GM23248 (cell line): Measurements from ENCODE around the gene GLG1.
"Not testable (repeated sequence)": the region's sequence is repeated elsewhere in the genome, so short reads cannot be mapped to it uniquely, and the experiment has no call there.

Source experiments
- EZH2 ChIP-seq: fragments of 200-600 bp; sonication (generic); IDR thresholded peaks from 2 replicates; pipeline ENCODE4 v1.6.1; 2018; ENCODE audit warnings: antibody characterized with exemption, mild to moderate bottlenecking; ENCODE audit not compliant: insufficient read depth, poor library complexity, severe bottlenecking
- EZH2phosphoT487 ChIP-seq: fragments of 200-600 bp; sonication (generic); IDR thresholded peaks from 2 replicates; pipeline ENCODE4 v1.6.1; 2018; ENCODE audit warnings: antibody characterized with exemption, moderate library complexity, mild to moderate bottlenecking, low read depth; ENCODE audit not compliant: insufficient read depth

DNA sequence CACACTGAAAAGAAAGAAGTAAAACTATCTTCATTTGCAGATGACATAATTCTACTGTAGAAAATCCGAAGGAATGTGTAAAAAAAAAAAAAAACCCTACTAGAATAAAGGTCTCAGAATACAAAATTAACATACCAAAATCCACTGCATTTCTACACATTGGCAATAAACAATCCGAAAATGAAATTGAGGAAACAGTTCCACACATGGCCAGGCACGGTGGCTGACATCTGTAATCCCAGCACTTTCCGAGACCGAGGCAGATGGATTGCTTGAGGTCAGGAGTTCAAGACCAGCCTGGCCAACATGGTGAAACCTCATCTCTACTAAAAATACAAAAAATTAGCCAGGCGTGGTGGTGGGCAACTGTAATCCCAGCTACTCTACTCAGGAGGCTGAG, 181.2 kb downstream of the GLG1 start:
- TF ChIP-seq EZH2, EZH2phosphoT487: not testable (repeated sequence)
